ENCODE results near the gene HOXD10. TPM values are rescaled to one million over a fixed set of nuclear protein-coding genes. Genes with fewer than 3 reads are reported as not detected.

The HOXD10 gene
- total and polyA plus RNA-seq, 4 donors = not detected

- no peak overlapping the region for H3K27ac ChIP-seq (ENCODE audit: low read depth in 1 of 2, low read length in 2 of 2)
- H3K9ac ChIP-seq (ENCODE audit: low read depth in 1 of 2, low read length in 2 of 2) = no peak overlapping the region
- TF ChIP-seq NR2F2 (IDR thresholded peaks at IDR 0.05) = no peak
- no peaks in the 10 kb centered on the region for H3K36me3 ChIP-seq (ENCODE audit: control insufficient read depth in 4 of 4, insufficient read depth in 3 of 4, low read depth in 1 of 4, low read length in 3 of 4)
- H3K4me3 ChIP-seq (ENCODE audit: low read depth in 1 of 3, low read length in 3 of 3) = no peak overlapping the region
- WGBS = 5% methylated on average over 18 of the region's 18 CpGs
- no peak for DNase-seq (ENCODE audit: low spot score)
- H3K4me1 ChIP-seq (ENCODE audit: control insufficient read depth in 4 of 4, insufficient read depth in 4 of 4, low read length in 3 of 4) = peaks cover 5 to 22% (median 17%) of the 10 kb centered on the region in 4 donors
- H3K9me3 ChIP-seq (ENCODE audit: control insufficient read depth in 4 of 4, low read length in 3 of 4) = peaks cover 0 to 4% (median 2%) of the 10 kb centered on the region in 4 donors
- peaks cover 11 to 72% (median 37%) of the 10 kb centered on the region in 4 donors for H3K27me3 ChIP-seq (ENCODE audit: control insufficient read depth in 4 of 4, insufficient read depth in 4 of 4, low read length in 3 of 4)
These were observed 18.7 kb upstream of the HOXD10 start for GRCh38 chr2:176097820-176098365.

- peaks cover 1 to 17% (median 14%) of the 10 kb centered on the region in 4 donors for H3K4me1 ChIP-seq (ENCODE audit: control insufficient read depth in 4 of 4, insufficient read depth in 4 of 4, low read length in 3 of 4)
These were observed 18.0 kb upstream of the HOXD10 start for GRCh38 chr2:176098366-176099158.

More at GRCh38 chr2:176098366-176099158, 18.0 kb upstream of the HOXD10 start:
- H3K9me3 ChIP-seq (ENCODE audit: control insufficient read depth in 4 of 4, low read length in 3 of 4) = peaks cover 0 to 4% (median 2%) of the 10 kb centered on the region in 4 donors
- H3K27me3 ChIP-seq (ENCODE audit: control insufficient read depth in 4 of 4, insufficient read depth in 4 of 4, low read length in 3 of 4) = peaks cover 7 to 68% (median 36%) of the 10 kb centered on the region in 4 donors
- no peak for DNase-seq (ENCODE audit: low spot score)
- H3K4me3 ChIP-seq (ENCODE audit: low read depth in 1 of 3, low read length in 3 of 3) = no peak overlapping the region
- TF ChIP-seq TAF1 (conservative IDR thresholded peaks at IDR 0.05) (no peak), RAD21 (IDR thresholded peaks at IDR 0.05) (no peak), FOXA1 (IDR thresholded peaks at IDR 0.05) (no peak), GABPA (IDR thresholded peaks at IDR 0.05 in 1 of 2, conservative IDR thresholded peaks at IDR 0.05 in 1 of 2) (no peak), HNF4A (conservative IDR thresholded peaks at IDR 0.05) (no peak), ZBTB33 (IDR thresholded peaks at IDR 0.05) (no peak), HNF4G (IDR thresholded peaks at IDR 0.05) (no peak), SP1 (IDR thresholded peaks at IDR 0.05) (no peak)
- TF ChIP-seq, protein P1, sequence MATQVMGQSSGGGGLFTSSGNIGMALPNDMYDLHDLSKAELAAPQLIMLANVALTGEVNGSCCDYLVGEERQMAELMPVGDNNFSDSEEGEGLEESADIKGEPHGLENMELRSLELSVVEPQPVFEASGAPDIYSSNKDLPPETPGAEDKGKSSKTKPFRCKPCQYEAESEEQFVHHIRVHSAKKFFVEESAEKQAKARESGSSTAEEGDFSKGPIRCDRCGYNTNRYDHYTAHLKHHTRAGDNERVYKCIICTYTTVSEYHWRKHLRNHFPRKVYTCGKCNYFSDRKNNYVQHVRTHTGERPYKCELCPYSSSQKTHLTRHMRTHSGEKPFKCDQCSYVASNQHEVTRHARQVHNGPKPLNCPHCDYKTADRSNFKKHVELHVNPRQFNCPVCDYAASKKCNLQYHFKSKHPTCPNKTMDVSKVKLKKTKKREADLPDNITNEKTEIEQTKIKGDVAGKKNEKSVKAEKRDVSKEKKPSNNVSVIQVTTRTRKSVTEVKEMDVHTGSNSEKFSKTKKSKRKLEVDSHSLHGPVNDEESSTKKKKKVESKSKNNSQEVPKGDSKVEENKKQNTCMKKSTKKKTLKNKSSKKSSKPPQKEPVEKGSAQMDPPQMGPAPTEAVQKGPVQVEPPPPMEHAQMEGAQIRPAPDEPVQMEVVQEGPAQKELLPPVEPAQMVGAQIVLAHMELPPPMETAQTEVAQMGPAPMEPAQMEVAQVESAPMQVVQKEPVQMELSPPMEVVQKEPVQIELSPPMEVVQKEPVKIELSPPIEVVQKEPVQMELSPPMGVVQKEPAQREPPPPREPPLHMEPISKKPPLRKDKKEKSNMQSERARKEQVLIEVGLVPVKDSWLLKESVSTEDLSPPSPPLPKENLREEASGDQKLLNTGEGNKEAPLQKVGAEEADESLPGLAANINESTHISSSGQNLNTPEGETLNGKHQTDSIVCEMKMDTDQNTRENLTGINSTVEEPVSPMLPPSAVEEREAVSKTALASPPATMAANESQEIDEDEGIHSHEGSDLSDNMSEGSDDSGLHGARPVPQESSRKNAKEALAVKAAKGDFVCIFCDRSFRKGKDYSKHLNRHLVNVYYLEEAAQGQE (IDR thresholded peaks at IDR 0.05) = no peak
- no peak overlapping the region for H3K9ac ChIP-seq (ENCODE audit: low read depth in 1 of 2, low read length in 2 of 2)
- H3K27ac ChIP-seq (ENCODE audit: low read depth in 1 of 2, low read length in 2 of 2) = no peak overlapping the region
- 7% methylated on average over 35 of the region's 35 CpGs for WGBS
- no peaks in the 10 kb centered on the region for H3K36me3 ChIP-seq (ENCODE audit: control insufficient read depth in 4 of 4, insufficient read depth in 3 of 4, low read depth in 1 of 4, low read length in 3 of 4)
